HG02973 (cell line): ENCODE measurements around the gene ANKH.

ENCODE experiments used
- ATAC-seq: cut with Tn5 transposase; IDR thresholded peaks from one replicate; pipeline ENCODE4 v1.9.1; 2021; ENCODE audit warnings: moderate library complexity; ENCODE audit not compliant: unreplicated experiment

The ANKH gene

GRCh38 chr5:14830210-14831005 lies 41.2 kb downstream of the ANKH start:
- ATAC-seq: no peak

- ATAC-seq: no peak
Observed at GRCh38 chr5:14829396-14829795, 42.2 kb downstream of the ANKH start.

DNA sequence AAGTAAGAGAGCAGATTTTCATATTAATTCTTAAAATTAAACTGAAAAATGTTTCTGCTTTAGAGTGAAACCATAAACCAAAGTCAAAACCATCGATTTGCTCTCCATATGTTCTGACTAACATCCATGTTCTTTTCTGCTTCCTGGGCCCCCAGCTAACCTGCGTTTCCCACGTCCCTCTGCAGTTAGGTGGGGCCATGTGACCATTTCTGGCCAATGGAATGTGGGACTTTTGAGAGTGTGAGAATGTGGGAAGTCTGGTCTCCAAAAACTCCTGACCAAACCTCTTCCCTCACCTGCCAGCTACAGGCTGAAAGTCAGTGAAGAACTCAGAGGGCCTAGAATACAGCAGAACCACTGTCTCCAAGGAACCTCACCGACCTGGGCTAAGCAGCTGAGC lies 44.9 kb downstream of the ANKH start:
- no peak for ATAC-seq

- ATAC-seq: no peak
Observed at GRCh38 chr5:14825977-14826376, 45.6 kb downstream of the ANKH start.

DNA sequence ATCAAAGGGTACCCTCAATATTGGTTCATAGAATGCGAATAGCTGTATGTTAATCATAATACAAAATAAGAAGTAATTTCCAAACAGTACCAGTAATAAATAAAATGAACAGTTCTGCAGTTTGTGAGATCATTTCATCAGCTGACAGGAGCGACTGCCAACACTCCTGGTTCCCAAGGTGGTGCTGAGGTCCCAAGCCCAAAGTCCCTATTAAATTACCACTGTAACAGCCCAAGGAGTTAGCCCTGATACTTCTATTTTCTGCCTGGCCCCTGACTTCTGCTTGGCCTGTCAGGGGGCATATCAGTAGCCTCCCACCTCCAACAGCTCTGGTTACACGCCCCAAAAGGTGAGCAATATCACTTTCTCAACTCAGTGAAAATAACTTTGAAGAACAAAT lies 47.1 kb downstream of the ANKH start:
- no peak for ATAC-seq

DNA sequence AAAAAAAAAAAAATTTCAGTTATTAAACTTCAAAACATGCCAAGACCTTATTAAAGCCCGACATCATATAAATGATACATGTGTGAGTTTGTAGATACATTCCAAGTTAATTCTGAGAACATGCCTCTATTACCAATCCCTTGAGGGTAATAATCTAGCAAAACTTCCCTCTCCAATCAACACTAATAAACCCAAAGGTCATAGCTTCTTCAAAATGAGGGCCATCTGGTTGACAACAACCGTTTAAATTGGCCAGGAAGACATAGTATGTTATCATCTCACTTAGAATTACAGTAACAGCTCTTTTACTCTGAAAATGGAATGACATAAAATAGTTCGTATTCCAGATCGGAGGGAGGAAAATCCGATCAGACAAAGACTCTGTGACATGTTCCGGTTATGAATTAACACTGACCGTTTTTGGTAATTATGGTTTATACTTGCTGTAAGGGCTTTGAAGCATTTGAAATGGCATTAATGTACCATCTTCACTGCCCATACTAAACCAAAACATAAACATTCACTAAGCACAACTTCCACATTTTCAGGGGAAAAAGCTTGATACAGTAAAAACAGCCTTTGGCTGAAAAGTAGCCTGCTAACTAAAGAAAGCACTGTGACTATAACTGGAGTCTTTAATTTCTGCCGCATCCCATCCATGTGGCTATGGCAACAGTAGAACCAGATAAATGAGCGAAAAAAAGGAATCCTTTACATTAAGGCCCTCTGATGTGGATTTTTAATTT lies 50.3 kb downstream of the ANKH start:
- ATAC-seq: no peak

- ATAC-seq: no peak
Observed at GRCh38 chr5:14818931-14819790, 52.4 kb downstream of the ANKH start.

DNA sequence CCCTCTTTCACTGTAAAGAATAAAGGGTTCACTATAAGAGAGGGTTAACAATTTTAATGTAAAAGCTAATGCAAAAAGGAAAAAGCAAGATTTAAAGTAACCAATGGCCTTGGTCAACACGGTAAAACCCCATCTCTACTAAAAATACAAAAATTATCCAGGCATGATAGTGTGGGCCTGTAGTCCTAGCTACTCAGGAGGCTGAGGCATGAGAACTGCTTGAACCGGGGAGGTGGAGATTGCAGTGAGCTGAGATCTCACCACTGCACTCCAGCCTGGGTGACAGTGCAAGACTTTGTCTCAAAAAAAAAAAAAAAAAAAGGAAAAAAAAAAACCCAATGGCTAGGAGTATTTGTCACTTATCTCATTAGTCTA lies 53.8 kb downstream of the ANKH start:
- ATAC-seq: peak; percentile 47

- peak; percentile 48 for ATAC-seq
Observed at GRCh38 chr5:14816999-14817761, 54.4 kb downstream of the ANKH start.

GRCh38 chr5:14816374-14816998 lies 55.1 kb downstream of the ANKH start:
- ATAC-seq: no peak

GRCh38 chr5:14813747-14814146 lies 57.8 kb downstream of the ANKH start:
- no peak for ATAC-seq

DNA sequence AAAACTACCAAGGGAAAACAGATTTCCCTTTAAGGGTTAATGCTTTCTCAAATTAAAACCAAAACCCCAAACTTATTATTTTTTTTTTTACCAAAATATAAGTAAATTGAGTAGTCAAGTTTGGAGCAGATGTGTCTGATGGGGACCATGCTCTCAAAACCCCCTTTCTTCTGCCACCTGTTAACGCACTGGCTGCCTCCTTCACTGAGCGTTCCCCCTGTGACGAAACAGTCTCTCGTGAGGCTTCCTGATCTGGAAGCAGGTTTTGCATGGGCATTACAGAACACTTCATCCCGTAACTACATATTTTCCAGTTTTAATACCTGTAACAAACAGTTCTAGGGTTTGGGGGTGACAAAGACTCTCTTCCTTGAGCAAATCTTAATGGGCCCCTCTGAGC lies 59.4 kb downstream of the ANKH start:
- no peak for ATAC-seq

DNA sequence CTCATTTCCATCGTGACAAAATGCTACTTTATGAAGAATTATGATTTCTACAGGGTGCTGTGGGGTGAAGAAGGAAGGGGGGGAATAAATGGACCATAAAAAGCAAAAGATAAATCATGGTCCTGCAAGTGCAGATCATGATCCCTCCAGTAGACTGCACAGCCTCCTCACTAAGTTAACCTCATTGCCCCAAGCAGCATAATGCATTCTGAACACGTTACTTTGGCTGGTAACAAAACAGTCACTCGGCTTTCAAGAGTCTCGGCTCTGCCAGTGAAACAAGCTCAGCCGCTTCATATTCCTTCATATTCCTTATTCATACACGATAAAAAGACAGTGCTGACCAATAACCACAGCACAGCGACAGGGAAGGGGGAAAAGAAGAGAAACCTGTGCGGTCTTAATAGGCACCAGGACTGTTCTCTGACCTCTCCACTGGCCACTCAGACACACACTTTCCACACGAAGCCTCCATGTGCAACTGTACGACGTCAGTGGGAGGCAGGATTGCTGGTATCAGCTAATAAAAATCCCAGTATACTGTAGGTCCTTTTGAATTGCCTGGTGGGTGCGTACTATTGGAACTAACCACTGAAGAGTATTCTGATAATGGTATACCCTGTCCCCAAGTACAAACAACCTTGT lies 60.5 kb downstream of the ANKH start:
- ATAC-seq: no peak

- no peak for ATAC-seq
Observed at GRCh38 chr5:14810282-14810681, 61.3 kb downstream of the ANKH start.

DNA sequence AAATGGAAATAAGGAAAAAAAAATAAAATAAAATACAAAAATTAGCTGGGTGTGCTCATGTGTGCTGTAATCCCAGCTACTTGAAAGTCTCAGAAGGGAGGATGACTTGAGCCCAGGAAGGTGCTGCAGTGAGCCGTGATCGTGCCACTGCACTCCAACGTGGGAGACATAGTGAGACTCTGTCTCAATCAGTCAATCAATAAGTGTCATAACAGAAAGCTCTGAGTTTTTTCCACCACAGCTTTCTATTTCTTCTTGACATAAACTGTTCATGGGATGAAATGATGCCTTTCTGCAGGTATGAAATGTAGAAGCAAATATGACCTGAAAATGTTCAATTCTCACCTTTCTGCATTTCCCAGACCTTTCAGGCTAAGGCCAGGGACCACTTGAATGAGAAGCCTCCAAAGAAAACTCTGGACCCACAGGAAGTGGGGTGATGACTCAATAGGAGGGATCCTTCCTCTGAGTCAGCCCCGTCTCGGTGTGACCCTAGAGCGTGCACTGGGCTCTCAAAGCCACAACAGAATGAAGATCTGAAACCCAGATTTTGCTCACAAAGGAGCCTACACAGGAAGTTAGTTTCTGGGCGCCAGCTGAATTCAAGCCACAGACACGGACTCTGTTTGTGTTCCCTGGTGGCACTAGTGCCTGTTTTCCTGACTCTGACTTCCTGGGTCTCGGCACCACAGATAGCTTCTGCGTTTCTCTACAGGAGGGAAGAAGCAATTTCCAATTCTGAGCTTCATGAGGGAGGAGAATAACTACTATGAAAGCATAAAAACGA lies 62.0 kb downstream of the ANKH start:
- peak; percentile 98 for ATAC-seq

GRCh38 chr5:14807471-14807870 lies 64.1 kb downstream of the ANKH start:
- no peak for ATAC-seq

DNA sequence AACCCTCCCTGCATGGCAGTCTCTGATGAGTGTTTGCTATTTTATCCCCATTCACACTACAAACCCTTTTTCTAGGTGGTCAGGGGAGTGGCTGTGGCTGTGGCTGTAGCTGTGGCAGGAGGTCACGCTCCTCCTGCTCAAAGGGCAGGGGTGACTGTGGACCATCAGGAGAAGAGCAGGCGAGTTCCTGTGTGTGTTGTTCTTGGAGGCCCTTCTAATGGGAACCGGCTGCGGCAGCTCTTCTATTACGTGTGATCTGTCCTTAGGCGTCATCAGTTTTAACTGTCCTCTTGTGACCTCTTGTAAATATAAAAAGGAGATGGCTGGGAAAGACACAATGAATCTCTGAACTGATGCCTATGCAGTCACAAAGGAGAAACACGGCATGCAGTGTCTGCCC lies 65.1 kb downstream of the ANKH start:
- ATAC-seq: no peak

DNA sequence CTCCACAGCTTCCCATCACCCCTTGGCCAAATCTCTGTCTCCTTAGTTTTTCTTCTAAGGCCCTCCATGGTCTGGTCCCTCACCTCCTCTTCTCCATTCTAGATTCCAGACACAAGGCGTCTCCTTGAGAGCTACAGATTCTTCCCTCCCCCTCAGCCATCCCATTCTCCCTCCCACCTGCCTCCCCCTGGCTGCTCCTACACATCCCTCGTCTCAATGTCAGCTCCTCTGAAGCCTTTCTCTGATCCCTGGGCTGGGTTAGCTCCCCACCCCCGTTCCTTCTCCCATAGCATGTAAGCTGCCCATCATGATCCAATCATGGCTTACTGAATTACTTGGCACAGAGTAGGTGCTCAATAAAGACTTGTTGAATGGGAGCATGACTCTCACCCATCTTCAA lies 69.0 kb downstream of the ANKH start:
- ATAC-seq: no peak

DNA sequence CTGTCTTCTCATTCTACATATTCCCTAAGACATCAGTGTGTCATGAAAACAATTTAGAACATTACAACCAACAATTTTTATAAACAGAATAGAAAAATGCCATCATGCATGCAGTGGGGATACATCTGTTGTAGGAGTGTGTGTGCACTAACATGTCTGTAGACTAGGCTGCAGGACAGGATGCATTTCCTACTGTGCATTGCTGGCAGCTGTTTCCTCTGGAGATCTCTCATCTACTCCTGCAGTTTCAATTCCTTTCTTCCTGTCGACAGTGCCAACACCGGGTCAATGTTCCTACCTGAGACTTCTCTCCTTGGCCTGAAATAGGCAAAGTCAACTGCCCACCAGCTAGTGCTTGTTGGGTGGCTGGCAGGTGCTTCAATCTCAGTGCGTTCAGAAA lies 69.8 kb downstream of the ANKH start:
- no peak for ATAC-seq
